HG03097 (cell line): ENCODE results near the gene TBCD.
"Not testable (repeated sequence)": the region's sequence is repeated elsewhere in the genome, so short reads cannot be mapped to it uniquely, and the experiment has no call there.

Source experiments
- ATAC-seq: cut with Tn5 transposase; IDR thresholded peaks from one replicate; pipeline ENCODE4 v1.9.1; 2021; ENCODE audit not compliant: unreplicated experiment, low FRiP score

The TBCD gene

DNA sequence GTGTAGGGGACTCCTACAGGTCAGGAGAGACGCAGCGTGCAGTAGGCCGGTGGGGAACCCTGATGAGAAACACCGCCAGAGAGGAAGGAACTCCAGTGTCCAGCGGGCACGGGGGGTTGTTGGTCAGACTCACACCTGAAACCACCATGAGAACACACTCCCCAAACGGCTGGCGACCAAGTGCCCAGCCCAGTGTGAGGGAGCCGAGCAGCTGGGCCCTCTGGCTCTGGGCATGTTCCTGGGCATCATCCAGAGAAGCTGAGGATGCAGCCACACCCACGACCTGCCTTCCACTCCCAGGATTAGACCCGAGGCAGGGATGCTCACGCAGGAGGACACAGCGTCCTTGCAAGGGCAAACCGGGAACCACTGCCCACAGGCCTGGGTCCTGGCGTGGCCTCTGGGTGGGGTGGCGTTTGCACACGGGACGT, 196.2 kb downstream of the TBCD start:
- no peak for ATAC-seq

DNA sequence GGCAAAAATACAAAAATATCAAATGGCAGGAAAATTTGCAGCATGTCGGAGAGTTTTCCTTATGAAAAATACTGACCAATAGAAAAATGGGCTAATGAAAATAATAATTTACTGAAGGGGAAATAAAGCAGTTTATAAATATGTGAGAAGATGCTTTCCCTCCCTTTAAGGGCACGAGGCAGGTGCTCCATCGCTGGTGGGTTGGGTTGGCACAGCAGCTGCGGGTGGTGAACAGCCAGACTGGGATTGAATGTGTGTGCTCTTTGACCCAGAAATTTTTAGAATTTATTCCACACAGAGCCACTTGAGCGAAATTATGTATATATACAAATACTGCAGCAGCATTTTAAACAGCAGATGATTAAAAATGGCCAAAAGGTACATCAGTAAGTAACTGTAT, 197.1 kb downstream of the TBCD start:
- no peak for ATAC-seq

DNA sequence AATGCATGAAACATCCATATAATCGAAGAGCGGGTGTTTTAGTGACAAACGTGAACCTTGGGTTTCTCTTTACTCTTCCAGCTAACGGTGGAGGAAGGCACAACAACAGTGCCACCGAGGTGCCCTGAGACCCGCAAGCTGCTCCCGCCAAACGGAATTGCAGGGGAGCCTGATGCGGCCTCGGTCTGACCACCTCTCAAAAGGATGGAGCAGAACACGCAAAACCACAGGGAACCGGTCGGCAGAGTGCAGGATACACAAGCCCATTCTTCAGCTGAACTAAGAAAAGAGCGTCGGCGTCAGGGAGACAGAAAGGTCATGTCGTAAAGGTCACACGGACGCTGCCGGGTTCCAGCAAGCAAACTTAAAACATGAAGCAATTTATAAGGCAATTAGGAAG, 197.5 kb downstream of the TBCD start:
- ATAC-seq: no peak

DNA sequence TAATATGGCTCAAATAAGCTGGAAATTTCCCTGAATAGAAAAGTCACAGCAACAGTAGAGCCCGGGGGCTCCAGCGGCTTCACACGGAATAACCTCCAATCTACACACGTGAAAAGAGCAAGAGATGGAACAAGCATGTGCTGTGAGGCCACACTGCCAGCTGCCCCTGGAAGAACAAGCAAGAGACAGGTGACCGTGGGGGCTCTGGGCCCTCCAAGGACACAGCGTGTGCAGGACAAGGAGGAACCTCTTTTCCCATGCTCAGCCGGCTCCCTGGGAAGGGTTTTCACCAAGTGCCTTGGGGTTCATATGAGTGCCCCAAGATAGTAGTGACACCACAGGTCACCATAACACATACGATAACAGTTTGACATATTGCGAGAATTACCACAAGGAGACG, 198.1 kb downstream of the TBCD start:
- no peak for ATAC-seq

DNA sequence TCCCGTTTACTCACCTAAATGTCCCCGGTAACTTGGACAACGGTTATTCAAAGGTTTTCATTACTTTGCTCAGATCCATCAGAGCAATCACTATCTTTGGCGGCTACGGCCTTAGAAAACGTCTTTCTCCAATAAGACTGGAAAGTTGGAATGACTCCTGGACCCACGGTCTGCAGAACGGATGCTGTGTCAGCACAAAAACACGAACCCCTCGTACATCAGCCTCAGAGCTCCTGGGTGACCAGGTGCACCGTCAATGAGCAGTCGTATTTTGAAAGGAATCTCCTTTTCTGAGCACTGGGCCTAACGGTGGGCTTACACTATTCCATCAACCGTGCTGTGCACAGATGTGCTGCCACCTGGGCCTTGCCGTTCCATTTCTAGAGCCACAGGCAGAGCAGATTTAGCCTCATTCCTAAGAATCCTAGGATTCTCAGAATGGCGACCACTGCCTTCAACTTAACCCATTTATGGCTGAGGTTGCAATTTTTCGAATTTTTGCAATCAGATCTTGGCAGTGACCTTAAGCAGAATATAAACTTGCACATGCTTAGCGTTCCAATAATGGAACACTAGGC, 198.7 kb downstream of the TBCD start:
- no peak for ATAC-seq

DNA sequence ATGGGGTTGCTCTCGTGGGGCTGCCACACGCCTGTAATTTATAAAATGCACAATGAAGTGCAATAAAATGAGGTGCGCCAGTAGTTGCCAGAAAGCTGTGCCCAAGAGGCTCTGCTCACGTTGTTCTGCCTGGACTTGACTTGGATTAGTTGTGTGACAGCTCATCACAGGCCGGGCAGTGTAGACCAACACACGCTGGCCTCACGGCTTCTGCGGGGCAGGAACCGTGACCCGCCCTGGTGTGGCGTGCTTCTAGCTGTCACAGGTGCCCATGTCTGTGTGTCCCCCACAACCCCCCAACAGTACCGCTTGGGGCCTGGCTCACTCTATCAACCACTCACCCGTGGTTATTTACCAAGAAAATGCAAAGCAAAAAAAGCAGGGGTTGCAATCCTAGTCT, 200.2 kb downstream of the TBCD start:
- no peak for ATAC-seq

DNA sequence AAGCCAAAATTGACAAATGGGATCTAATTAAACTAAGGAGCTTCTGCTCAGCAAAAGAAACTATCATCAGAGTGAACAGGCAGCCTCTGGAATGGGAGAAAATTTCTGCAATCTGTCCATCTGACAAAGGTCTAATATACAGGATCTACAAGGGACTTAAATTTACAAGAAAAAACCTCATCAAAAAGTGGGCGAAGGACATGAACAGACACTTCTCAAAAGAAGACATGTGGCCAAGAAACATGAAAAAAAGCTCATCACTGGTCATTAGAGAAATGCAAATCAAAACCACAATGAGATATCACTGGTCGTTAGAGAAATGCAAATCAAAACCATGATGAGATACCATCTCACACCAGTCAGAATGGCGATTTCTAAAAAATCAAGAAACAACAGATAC, 203.2 kb downstream of the TBCD start:
- not testable (repeated sequence) for ATAC-seq

DNA sequence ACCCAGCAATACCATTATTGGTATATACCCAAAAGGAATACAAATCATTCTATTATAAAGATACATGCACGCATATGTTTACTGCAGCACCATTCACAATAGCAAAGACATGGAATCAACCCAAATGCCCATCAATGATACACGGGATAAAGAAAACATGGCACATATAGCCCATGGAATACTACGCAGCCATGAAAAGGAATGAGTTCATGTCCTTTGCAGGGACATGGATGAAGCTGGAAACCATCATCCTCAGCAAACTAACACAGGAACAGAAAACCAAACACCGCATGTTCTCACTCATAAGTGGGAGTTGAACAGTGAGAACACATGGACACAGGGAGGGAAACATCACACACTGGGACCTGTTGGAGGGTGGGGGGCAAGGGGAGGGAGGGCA, 203.8 kb downstream of the TBCD start:
- ATAC-seq: not testable (repeated sequence)

DNA sequence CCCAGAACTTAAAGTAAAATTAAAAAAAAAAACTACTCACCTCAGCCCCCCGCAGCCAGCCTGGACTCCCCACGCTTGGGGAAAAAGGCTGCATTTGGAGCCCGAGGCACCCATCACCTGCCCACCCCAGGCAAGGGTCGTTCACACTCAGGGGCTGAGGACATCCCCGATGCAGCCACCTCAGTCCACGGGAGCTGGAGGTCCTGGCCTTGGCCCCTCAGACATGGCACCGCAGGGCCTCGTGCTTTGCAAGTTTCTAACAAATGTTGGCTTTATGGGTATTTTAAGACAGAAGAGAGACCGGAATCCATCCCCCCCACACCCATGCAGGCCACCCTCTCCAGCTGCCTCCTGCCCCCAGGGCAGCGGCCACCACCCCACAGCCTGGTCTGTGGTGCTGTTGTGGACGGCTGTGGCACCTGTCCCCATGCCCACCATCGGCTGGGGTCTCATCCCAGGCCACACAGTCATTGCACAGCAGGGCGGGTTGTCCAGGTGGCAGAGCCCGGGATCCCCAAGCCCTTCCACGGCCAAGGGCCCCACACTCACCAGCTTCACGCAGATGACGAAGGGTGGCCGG, 204.4 kb downstream of the TBCD start:
- no peak for ATAC-seq

DNA sequence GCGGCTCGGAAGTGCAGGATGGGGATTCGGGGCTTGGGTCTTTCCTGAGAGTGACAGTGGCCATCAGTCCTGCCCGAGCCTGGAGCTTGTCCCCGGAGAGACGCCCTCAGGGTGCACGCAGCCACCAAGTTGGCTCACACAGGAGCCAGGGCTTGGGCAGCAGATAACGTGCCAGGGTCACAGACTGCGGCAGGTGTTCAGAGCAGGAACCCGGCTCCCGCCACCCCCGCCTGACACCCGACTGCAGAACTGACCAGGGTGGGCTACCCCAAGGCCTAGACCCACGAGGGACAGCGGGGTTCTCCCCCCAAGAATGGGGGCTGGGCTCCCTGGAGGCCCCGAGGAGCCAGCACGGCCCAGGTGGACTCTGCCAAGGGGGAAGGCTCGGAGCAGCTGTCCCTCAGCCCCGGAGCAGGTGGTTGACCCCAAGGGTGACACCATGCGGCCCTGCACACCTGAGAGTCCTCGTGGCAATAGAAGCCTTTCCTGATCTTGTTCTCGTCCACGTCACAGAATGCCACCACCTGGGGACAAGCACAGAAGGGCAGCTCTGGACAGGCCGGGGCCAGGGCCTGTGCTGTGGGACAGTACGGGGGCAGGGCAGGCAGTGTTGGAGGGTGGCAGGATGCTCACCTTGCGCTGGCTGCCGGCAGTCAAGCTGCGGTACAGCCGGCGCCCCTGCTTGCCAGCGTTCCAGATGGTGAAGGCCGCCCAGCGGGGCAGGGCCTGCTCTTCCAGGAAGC, 205.0 kb downstream of the TBCD start:
- no peak for ATAC-seq

DNA sequence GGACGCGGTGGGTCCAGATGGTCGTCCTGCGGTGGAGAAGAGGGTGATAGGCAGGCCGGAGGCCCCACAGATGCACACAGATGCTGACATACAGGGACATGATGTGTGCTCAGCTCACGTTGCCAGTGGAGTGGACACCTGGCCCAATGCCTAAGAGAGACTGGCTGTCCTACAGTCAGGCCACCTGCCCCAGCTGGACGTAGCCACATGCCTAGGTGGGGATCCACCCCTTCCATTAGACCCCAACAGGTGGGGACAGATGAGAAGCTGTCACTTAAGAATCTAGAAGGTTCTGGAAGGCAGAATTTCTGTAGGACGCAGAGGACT, 205.6 kb downstream of the TBCD start:
- no peak for ATAC-seq

DNA sequence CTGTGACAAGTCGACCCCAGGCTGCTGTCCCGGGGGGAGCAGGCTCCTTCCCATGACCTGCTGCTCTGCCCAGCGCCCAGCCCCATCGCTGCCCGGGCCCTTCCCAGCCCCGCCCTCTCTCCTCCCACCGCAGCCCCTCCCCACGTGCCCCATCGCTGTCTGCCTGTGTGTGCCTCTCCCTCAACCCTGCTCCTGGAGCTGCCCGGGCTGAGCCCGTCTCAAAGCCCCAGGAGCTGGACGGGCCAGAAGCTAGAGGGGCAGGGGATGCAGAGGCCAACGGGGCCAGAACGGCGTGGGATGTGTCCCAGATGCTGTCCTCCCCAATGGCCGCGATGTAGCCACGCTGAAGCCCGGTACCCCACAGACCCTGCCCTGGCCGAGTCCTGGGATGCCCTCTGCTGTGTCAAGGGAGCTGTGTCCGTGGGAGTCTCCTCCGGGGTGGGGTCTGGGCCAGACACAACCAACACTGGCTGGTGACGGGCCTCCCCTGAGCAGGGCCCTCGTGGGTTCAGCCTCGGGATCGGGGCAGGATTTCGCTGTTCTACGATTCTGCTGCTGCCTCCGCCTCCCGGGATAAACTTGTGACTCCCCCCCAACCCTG, 206.2 kb downstream of the TBCD start:
- ATAC-seq: no peak

DNA sequence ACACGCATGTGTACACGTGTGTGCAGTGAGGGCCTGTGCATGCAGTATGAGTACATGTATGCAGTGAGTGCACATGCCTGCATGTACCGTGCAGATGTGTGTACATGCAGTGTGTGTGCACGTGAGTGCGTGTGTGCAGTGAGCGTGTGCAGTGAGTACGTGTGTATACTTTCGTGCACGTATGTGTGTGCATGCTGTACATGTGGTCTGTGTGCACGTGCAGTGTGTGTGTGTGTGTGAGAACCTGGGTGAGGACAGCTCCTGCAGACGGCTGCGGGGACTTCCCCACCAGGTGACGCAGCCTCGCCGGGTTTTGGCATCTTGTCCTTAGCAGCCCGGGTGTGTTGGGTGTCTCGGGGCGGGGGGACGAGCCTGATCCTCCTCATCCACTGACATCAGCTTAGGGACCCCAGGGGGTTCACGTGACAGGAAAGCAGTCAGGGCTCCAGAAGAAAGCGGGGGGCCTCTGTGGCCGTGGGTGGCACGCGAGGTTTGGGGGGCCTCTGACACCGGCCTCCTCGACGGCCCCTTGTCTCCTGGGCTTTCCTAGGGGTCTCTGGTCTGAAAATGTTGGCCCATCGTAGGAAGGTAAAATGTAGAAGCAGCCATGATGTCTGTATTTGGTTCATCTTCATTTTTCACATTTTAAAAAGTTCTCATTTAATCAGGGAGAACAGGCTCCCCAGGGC, 207.5 kb downstream of the TBCD start:
- ATAC-seq: no peak

DNA sequence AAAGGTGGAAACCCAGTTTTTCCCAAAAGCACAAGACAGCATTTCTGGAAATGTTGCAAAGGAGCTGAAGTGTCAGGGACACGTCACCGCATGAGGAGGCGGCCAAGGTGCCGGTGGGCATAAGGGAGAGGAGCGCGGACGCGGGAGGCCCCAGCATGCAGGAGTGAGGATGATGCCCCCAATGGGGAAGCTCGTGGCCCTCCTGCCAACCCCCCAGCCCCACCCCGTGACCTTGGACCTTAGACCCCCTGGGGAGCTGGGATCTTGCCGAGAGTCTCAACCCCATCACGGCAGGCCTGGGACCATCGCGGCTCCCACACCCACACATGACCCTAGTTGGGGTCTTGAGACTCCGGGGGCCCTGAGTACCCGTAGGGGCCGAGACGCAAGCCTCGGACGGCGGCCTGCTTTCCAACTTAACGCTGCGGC, 208.1 kb downstream of the TBCD start:
- no peak for ATAC-seq

DNA sequence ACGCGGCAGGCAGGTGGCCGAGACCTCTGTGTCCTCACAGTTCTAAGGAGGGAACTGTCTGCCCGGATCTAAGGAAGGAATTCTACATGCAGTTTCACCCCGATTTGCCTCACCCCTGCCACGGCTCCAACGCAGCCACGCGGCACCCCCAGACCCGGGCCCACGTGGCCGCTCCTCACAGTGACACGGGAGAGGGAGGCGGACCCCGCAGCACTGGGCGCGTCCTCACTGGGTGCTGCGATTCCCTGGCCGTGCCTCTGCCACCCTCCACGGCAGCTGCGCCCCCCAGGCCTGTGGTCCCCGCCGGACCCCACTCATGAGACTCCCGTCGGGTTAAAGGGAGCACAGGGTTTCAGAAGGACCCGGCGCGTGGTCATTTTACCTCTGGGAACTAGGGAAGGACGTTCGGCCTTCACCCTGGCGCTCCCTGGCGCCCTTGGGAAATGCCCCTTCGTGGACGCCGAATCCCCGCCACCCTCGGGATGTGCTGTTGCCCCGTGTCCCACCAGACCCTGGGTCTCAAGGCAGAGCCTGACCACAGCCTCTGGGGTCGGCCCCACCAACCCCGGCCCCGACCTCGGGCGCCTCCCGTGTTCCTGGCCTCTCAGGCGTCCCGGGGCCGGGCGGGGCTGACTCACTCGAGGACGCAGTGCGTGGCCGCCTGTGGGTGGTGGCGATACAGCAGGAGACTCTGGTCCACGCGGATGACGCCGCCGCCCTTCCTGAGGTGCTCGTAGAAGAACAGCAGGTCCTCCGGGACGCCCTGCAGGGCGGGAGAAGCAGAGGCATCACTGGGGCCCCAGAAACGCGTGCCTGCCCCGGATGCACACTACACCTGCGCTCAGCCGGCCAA, 208.8 kb downstream of the TBCD start:
- ATAC-seq: no peak

DNA sequence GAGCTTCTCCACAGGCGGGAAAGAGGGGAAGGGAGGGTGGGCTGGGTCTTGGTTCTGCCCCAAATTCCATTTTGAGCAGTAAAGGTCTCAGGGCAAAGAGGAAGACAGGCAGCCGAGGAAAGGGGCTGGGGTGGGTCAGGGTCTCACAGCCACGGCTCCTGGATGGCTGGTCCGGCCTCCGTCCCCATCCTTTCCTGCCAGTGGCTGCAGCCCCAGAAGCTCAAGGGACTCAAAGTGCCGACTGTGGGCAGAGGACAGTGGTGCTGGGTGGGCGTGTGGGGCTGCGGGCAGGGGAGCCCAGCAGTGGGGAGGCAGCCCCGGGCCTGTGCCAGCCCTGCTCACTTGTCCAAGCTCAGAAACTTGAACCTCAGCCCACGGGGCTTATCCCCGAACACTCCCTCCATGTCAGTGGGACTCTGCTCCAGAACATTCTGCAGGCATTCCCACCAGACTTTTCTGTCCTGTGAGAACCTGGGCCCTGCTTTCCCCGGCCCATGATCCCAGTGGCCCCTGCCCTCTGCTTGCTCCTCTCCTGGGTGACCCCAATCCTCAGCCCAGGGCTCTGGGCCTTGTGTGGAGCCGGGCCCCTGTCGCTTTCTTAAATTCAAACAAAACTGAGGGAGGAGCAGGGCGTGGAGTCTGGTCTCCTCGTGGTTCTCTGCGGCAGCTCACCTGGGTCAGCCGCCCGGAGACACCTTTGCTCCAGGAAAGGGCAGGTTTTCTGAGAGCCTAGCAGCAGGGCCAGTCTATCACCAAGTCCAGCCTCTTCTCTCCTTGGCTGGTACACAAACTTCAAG, 209.7 kb downstream of the TBCD start:
- no peak for ATAC-seq

DNA sequence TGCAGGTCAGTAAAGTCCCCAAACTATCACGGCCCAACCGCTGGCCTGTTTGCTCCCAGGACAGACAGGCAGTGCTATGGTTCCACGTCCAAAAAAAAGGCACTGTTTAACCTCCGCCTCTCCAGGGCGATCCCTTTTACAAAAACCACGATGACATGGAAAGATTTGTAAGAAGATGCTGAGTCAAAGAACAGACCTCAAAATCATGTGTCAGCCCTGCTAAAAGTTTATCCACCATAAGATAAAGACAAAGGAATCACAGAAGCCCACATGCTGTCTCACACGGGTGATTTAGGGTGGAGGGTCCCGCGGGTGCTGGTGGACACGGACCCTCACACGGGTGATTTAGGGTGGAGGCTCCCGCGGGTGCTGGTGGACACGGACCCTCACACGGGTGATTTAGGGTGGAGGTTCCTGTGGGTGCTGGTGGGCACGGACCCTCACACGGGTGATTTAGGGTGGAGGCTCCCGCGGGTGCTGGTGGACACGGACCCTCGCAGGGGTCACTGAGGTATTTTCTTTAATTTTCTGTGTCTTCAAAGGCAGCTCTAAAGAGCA, 210.4 kb downstream of the TBCD start:
- ATAC-seq: no peak

DNA sequence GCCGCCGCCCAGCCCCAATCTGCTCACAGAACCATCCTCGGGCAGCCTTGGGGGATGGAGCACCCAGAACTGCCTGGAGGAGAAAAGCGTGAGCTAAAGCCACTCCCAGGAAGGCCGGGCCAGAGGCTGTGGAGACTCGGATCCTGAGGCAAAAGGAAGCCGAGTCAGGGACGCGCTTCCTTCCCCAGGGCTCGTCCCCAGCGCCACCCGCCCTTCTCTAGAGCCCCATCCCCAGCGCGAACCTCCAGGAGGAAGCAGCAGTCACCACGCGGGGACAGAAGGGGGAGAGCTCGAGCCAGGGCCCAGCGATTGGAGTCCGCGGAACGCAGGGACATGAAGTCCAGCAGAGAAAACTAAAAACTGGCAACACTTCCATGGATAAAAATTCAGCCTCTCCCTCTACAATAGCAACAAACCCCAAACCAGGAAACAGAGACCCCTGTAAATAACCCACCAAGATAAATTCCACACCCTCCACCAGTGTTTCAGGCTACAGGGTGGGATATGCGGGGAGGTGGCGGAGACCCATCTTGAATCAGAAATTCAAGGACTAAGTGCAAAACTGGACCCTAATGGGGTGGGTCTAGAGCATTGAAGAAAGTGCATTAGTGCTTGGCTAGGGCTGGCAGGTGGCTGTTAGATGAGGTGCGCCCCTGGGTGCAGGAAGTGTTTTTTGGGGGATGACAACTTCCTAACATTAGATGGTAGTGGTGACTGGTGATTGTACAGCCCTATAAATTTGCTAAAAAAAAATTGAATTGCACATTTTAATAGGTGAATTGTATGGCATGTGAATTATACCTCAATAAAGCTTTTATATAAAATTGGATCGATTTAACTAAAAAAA, 211.5 kb downstream of the TBCD start:
- no peak for ATAC-seq
